Endodermal cell (in vitro differentiated cells): ENCODE measurements around the gene HAP1. TPM values are rescaled to one million over a fixed set of nuclear protein-coding genes. Genes with fewer than 3 reads are reported as not detected.

Experiments used
- DNase-seq: peaks from one replicate; pipeline ENCODE4 v3.0.0-alpha.2; 2017
- H3K27ac ChIP-seq: 2 replicates; pipeline ENCODE4 v1.5.1; 2013; ENCODE audit warnings: mild to moderate bottlenecking, low read depth, low read length, moderate library complexity
- H3K27me3 ChIP-seq: 2 replicates; pipeline ENCODE4 v1.6.1; 2013; ENCODE audit warnings: mild to moderate bottlenecking, low read length, moderate library complexity; ENCODE audit not compliant: insufficient read depth, control insufficient read depth, poor library complexity, severe bottlenecking
- H3K36me3 ChIP-seq: 2 replicates; pipeline ENCODE4 v1.7.0; 2013; ENCODE audit warnings: mild to moderate bottlenecking, low read length, moderate library complexity; ENCODE audit not compliant: control insufficient read depth, insufficient read depth
- H3K4me1 ChIP-seq: one replicate; pipeline ENCODE4 v1.7.0; 2013; ENCODE audit warnings: low read length; ENCODE audit not compliant: control insufficient read depth, insufficient read depth
- H3K4me3 ChIP-seq: 2 replicates; pipeline ENCODE4 v1.5.1; 2013; ENCODE audit warnings: mild to moderate bottlenecking, low read length, moderate library complexity
- H3K9ac ChIP-seq: 2 replicates; pipeline ENCODE4 v1.6.1; 2013; ENCODE audit warnings: mild to moderate bottlenecking, low read length, moderate library complexity; ENCODE audit not compliant: poor library complexity, severe bottlenecking; ENCODE audit errors: extremely low read depth
- H3K9me3 ChIP-seq: 2 replicates; pipeline ENCODE4 v1.6.1; 2013; ENCODE audit warnings: mild to moderate bottlenecking, low read length, moderate library complexity; ENCODE audit not compliant: control insufficient read depth
- H3K27ac Mint-ChIP-seq: 2 replicates; pipeline ENCODE4 v1.8.0; 2020; ENCODE audit warnings: mixed read lengths
- H3K27me3 Mint-ChIP-seq: 2 replicates; pipeline ENCODE4 v1.8.0; 2021; ENCODE audit warnings: mild to moderate bottlenecking, mixed read lengths; ENCODE audit not compliant: insufficient read depth
- H3K36me3 Mint-ChIP-seq: 2 replicates; pipeline ENCODE4 v1.8.0; 2020; ENCODE audit warnings: low read depth, mixed read lengths
- H3K4me1 Mint-ChIP-seq: 2 replicates; pipeline ENCODE4 v1.8.0; 2020; ENCODE audit warnings: mixed read lengths
- H3K4me3 Mint-ChIP-seq: 2 replicates; pipeline ENCODE4 v1.8.0; 2020; ENCODE audit warnings: mild to moderate bottlenecking, moderate library complexity, mixed read lengths
- H3K9me3 Mint-ChIP-seq: 2 replicates; pipeline ENCODE4 v1.8.0; 2020; ENCODE audit warnings: mild to moderate bottlenecking, mixed read lengths
- WGBS, 2 experiments: methylation state at CpG; one replicate each; pipeline versions ENCODE4 v1.1.5 to v1.1.7; 2013; ENCODE audit warnings: missing lambda C conversion rate in 2 of 2, mixed read lengths in 1 of 2; ENCODE audit not compliant: insufficient coverage in 1 of 2, insufficient read length in 1 of 2; 5-methylcytosine and 5-hydroxymethylcytosine counted together
- total RNA-seq, 2 donors: library from RNA; stranded (reverse); fragmentation: NEBNext Ultra II Directional in 1 of 2; extraction: Animal tissue kit (Norgen Biotek cat#: 25700) in 1 of 2; gene quantifications; 2 replicates in 1 of 2; 3 replicates in 1 of 2; pipeline ENCODE4 v1.2.1, GENCODE V29; 2021
- TF ChIP-seq, protein P1 (sequence below): fragments of 200-600 bp; sonication (generic); conservative IDR thresholded peaks from 2 replicates; pipeline ENCODE4 v1.5.0; 2021; ENCODE audit warnings: antibody characterized with exemption, mild to moderate bottlenecking

The HAP1 gene
- total RNA-seq, 2 donors from 2014 or later: 1.7 TPM

- no peaks in the 10 kb centered on the region for H3K27me3 ChIP-seq
- WGBS, 2 experiments: 94 to 96% methylated on average over 3 to 4 of the region's 4 CpGs
These were observed 16.4 kb upstream of the HAP1 start for GRCh38 chr17:41750862-41751261.

DNA sequence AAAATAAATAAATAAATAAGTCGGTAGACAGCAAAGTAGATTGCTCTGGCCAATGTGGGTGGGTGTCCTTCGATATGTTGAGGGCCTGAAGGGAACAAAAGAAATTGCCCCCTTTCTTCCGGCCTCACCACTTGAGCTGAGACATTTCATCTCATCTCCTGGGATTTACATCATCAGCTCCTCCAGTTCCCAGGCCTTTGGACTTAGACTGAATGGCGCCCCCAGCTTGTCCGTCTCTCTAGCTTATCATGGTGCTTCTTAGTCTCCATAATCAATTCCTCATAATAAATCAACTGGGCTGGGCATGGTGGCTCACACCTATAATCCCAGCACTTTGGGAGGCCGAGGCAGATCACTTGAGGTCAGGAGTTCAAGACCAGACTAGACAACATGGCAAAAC is 13.8 kb upstream of the HAP1 start:
- Histone ChIP-seq H3K9ac (no peak overlapping the region), H3K27me3 (no peaks in the 10 kb centered on the region), H3K4me1 (no peaks in the 10 kb centered on the region), H3K36me3 (no peaks in the 10 kb centered on the region), H3K9me3 (no peaks in the 10 kb centered on the region), H3K4me3 (no peak overlapping the region), H3K27ac (no peak overlapping the region)
- H3K27ac Mint-ChIP-seq: no peak overlapping the region
- no peaks in the 10 kb centered on the region for H3K27me3 Mint-ChIP-seq
- no peak overlapping the region for H3K4me3 Mint-ChIP-seq
- no peak for DNase-seq
- H3K4me1 Mint-ChIP-seq: no peaks in the 10 kb centered on the region
- TF ChIP-seq, protein P1, sequence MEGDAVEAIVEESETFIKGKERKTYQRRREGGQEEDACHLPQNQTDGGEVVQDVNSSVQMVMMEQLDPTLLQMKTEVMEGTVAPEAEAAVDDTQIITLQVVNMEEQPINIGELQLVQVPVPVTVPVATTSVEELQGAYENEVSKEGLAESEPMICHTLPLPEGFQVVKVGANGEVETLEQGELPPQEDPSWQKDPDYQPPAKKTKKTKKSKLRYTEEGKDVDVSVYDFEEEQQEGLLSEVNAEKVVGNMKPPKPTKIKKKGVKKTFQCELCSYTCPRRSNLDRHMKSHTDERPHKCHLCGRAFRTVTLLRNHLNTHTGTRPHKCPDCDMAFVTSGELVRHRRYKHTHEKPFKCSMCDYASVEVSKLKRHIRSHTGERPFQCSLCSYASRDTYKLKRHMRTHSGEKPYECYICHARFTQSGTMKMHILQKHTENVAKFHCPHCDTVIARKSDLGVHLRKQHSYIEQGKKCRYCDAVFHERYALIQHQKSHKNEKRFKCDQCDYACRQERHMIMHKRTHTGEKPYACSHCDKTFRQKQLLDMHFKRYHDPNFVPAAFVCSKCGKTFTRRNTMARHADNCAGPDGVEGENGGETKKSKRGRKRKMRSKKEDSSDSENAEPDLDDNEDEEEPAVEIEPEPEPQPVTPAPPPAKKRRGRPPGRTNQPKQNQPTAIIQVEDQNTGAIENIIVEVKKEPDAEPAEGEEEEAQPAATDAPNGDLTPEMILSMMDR: no peak
- 91 to 92% methylated on average over 6 of the region's 6 CpGs for WGBS, 2 experiments
- H3K36me3 Mint-ChIP-seq: peaks cover 4% of the 10 kb centered on the region
- no peaks in the 10 kb centered on the region for H3K9me3 Mint-ChIP-seq

More at GRCh38 chr17:41750862-41751261, 16.4 kb upstream of the HAP1 start:
- Mint-ChIP-seq H3K4me3 (no peak overlapping the region), H3K27ac (no peak overlapping the region), H3K27me3 (no peaks in the 10 kb centered on the region), H3K36me3 (peaks cover 20% of the 10 kb centered on the region), H3K4me1 (no peaks in the 10 kb centered on the region), H3K9me3 (no peaks in the 10 kb centered on the region)
- no peak for DNase-seq
- Histone ChIP-seq H3K9me3 (no peaks in the 10 kb centered on the region), H3K4me1 (no peaks in the 10 kb centered on the region), H3K4me3 (no peak overlapping the region), H3K36me3 (peaks cover 21% of the 10 kb centered on the region), H3K27ac (no peak overlapping the region), H3K9ac (no peak overlapping the region)
- TF ChIP-seq, protein P1: no peak

- no peak overlapping the region for H3K27ac ChIP-seq
These were observed 7.3 kb upstream of the HAP1 start for GRCh38 chr17:41741709-41742108.

More at GRCh38 chr17:41741709-41742108, 7.3 kb upstream of the HAP1 start:
- no peak overlapping the region for H3K4me3 Mint-ChIP-seq
- Histone ChIP-seq H3K27me3 (peaks cover 12% of the 10 kb centered on the region), H3K4me1 (no peaks in the 10 kb centered on the region), H3K36me3 (no peaks in the 10 kb centered on the region), H3K9ac (no peak overlapping the region), H3K4me3 (no peak overlapping the region), H3K9me3 (no peaks in the 10 kb centered on the region)
- no peaks in the 10 kb centered on the region for H3K36me3 Mint-ChIP-seq
- DNase-seq: peak; percentile 46
- no peaks in the 10 kb centered on the region for H3K9me3 Mint-ChIP-seq
- peaks cover 4% of the 10 kb centered on the region for H3K4me1 Mint-ChIP-seq
- no peak overlapping the region for H3K27ac Mint-ChIP-seq
- TF ChIP-seq, protein P1: no peak
- 84 to 85% methylated on average over 8 to 9 of the region's 9 CpGs for WGBS, 2 experiments
- peaks cover 13% of the 10 kb centered on the region for H3K27me3 Mint-ChIP-seq
